HG03442 (cell line): ENCODE data around the gene RSBN1.

ENCODE experiments used
- ATAC-seq: cut with Tn5 transposase; IDR thresholded peaks from one replicate; pipeline ENCODE4 v1.9.1; 2021; ENCODE audit warnings: mild to moderate bottlenecking, moderate library complexity; ENCODE audit not compliant: unreplicated experiment

RSBN1 gene

GRCh38 chr1:113813218-113813617 lies 942 bp upstream of the RSBN1 start:
- no peak for ATAC-seq

GRCh38 chr1:113812661-113813135 lies 422 bp upstream of the RSBN1 start:
- no peak for ATAC-seq

GRCh38 chr1:113811156-113811887 lies 954 bp downstream of the RSBN1 start:
- no peak for ATAC-seq

DNA sequence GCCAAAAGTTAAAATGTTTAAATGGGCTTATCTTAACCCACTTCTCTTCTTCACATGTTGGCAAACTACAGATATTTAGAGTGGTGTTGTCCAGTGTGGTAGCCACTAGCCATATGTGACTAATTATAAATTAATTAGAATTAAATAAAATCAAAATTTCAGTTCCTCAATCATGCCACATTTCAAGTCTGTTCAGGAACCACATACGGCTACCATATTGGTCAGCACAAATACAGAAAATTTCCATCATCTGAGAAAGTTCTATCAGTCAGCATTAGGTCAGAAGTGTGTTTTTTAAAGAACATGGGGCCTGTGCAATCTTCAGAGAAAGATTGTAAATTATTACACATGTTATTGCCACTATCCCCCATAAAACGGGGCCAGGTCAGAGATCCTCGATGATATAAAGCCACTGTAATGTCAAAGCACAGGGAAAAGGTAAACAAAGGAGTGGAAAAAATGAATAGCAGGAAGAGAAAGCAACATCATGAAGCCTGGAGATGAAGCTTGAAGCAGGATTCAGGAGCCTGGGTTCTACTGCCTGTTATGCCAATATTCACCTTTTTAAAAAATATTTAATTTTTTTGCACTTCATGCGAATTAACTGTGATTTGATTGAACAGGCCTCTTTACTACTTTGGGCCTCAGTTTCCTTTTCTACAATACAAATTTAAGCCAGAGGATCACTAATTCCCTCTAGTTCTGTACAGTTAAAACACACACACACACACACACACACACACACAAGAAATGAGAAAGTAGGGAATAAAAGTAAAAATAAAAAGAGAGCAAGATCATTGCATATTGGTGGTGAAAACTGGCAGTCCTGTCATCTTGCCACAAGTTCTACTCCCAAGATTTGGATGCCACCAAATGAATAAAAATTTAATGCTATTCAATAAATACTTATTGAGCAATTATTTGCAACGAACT lies 2.3 kb downstream of the RSBN1 start:
- no peak for ATAC-seq

DNA sequence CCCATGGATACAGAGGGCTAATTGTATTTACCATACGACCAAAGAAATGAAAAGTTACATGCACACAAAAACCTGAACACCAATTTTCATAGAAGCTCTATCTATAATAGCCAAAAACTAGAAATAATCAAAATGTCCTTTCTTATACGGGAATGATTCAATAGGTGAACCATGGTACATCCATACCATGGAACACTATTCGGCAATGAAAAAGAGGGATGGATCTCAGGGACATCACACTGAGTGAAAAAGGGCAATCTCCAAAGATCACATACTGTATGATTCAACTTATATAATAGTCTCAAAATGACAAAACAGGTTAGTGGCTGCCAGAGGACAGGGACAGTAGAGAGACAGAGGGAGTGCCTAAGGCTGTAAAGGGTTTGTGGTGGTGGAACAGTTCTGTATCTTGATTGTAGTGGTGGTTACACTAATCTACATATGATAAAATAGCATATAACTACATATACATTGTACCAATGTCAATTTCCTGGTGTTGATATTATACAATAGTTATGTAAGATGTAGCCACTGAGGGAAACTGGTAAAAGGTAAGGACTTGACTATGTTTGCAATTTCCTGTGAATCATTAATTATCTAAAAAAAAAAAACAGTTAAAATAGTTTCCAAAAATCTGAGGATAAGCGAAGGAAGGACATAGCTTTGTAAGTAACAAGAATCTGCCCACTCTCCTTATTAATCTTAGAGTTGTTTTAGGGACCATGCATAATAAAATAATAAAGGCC lies 3.7 kb downstream of the RSBN1 start:
- ATAC-seq: no peak

DNA sequence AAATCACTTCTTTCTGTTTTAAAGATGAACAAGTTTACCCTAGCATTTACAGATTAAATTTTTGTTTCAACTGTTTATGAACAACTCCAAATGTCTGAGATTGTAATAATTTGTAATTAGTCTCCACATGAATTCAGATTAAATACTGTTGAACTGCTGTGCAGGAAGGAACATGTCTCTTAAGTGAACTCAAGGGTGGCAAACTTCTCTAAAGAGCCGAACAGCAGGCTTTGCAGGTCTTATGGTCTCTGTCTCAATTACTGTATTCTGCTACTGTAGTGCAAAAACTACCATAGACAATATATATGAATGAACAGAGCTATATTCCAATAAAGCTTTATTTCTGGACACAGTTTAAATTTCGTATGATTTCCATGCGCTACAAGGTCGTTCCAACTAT lies 6.6 kb downstream of the RSBN1 start:
- no peak for ATAC-seq

DNA sequence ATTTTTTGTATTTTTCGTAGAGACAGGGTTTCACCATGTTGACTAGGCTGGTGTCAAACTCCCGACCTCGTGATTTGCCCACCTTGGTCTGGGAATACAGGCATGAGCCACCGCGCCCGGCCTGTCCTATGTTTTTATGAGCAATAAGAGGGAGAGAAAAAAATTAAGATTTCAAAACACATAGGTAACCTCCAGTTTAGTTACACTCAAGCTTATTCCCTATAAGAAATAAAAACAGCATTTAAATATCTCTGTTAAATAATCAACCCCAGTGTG lies 7.1 kb downstream of the RSBN1 start:
- ATAC-seq: no peak

DNA sequence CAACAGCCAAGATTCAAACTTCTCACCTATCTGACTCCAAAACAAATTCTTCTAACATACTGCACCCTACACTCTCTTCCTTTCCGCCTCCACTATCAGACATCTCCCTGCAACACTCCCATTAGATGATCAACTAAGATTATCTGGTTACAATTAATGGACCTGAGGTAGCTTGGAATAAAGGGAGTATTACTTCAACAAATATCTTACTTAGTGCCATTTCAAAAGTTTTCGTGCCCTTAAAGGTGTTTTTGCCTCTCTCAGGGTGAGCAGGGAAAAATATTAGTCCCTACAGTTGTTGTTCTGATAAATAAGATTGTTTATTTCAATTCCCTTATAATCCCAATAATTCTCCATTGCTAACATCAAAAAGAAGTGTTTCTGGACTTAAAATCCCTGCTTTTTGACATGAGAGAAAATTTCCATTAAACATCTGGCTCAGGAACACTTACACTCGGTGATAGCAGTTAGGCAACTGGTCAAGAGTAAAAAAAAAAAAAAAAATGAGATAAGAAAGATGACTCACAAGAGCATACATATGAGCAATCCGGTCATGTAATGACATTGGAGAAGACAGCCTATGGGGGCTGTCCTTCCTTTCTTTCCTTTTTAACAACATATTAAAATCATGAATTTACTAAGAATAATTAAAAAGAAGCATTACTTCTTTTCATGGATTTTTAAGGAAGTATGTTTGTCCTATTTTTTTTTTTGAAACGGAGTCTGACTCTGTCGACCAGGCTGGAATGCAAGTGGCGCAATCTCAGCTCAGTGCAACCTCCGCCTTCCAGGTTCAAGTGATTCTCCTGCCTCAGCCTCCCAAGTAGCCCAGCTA lies 7.6 kb downstream of the RSBN1 start:
- no peak for ATAC-seq

GRCh38 chr1:113802367-113803007 lies 9.8 kb downstream of the RSBN1 start:
- ATAC-seq: no peak

DNA sequence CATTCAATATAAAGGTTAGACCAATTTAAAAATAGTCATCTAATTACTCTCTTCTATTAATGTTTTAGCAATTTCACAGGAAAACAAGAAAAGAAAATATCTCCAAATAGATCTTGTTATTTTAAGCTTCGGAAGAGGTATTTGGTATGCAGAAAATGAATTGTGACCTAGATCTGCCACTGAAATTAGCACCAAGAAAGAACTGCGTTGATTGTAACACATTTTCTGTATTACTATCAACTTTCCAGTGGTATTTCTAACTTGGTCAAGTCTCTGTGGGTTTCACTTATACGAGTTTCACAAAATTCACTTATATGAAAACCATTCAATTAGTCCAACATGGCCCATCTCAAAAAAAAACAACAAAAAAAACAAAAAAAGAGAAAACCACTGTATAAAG lies 11.8 kb downstream of the RSBN1 start:
- ATAC-seq: no peak

DNA sequence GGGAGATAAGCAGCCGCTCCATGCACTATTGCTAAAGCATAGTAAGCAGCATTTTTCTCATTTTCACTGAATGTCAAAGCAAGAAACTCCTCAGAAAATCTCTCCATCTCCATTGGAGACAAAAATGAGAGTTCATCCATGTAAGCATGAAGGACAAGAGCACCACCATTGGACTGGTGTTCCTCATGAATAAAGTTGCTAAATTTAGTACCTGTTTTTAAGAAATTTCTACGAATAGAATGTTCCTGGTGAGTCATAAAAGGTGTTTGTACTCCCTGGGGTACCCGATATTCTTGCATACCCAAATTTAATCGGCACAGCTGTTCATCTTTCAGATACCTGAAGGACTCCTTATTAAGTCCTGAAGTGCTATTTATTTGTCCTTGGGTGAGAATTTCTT lies 14.8 kb downstream of the RSBN1 start:
- ATAC-seq: no peak

GRCh38 chr1:113793878-113794834 lies 18.1 kb downstream of the RSBN1 start:
- peak; percentile 57 for ATAC-seq

DNA sequence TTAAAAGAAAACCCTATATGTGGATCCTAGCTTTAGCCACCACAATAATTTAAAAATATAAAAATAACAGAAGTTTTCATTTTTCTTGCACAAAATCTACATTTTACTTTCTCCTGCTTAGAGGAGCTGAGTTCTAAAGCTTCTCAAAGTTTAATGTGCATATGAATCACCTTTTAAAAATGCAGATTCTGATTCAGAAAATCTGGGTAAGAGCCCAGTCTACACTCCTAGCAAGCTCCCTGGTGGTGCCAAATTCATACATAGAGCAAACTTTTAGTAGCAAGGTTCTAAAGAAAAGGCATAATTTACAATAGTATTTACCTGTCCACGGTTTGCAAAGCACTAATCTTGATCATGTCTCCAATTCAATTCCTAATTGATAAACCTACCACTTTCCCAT lies 19.3 kb downstream of the RSBN1 start:
- ATAC-seq: no peak

GRCh38 chr1:113792471-113792870 lies 19.8 kb downstream of the RSBN1 start:
- ATAC-seq: peak; percentile 46

GRCh38 chr1:113788802-113789201 lies 23.5 kb downstream of the RSBN1 start:
- ATAC-seq: no peak

GRCh38 chr1:113787663-113788062 lies 24.6 kb downstream of the RSBN1 start:
- ATAC-seq: no peak

DNA sequence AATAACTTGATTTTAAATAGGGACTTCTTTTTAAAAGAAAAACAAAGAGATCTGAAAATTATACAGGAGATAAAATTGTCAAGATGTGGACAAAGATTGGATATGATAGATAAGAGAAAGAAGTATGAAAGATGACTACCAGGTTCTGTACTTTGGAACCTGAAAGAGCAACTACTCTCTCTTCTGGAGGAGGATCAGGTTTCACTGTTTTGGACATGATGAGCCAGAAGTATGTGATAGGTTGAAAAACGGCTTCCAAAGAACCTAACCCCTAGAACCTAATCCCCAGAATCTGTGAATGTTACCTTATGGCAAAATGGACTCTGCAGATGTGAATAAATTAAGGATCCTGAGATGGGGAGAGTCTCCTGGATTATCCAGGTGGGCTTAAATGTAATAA lies 26.2 kb downstream of the RSBN1 start:
- ATAC-seq: no peak

GRCh38 chr1:113784104-113784779 lies 28.0 kb downstream of the RSBN1 start:
- ATAC-seq: peak; percentile 67
